ENCODE measurements around the gene RRP9.
A peak's percentile ranks its signal among the peaks of the same experiment; 100 is the strongest.

Gene RRP9

GRCh38 chr3:51957520-51958205, 16.0 kb upstream of the RRP9 start:
- no peak for TF ChIP-seq ZNF70 (CRISPR knock-in tag; IDR thresholded peaks at IDR 0.05)
- TF ChIP-seq, protein P1, sequence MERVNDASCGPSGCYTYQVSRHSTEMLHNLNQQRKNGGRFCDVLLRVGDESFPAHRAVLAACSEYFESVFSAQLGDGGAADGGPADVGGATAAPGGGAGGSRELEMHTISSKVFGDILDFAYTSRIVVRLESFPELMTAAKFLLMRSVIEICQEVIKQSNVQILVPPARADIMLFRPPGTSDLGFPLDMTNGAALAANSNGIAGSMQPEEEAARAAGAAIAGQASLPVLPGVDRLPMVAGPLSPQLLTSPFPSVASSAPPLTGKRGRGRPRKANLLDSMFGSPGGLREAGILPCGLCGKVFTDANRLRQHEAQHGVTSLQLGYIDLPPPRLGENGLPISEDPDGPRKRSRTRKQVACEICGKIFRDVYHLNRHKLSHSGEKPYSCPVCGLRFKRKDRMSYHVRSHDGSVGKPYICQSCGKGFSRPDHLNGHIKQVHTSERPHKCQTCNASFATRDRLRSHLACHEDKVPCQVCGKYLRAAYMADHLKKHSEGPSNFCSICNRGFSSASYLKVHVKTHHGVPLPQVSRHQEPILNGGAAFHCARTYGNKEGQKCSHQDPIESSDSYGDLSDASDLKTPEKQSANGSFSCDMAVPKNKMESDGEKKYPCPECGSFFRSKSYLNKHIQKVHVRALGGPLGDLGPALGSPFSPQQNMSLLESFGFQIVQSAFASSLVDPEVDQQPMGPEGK (CRISPR knock-in tag; IDR thresholded peaks at IDR 0.05; ENCODE audit: borderline replicate concordance) = no peak
- TF ChIP-seq SNAI2 (CRISPR knock-in tag; IDR thresholded peaks at IDR 0.05) = no peak
- TF ChIP-seq CSDC2 (CRISPR knock-in tag; IDR thresholded peaks at IDR 0.05) = no peak
- TF ChIP-seq BACH2 (CRISPR knock-in tag; IDR thresholded peaks at IDR 0.05; ENCODE audit: borderline replicate concordance) = no peak
- TF ChIP-seq ARNTL (CRISPR knock-in tag; IDR thresholded peaks at IDR 0.05; ENCODE audit: borderline replicate concordance, low read depth) = no peak
- TF ChIP-seq ZC3H10 (CRISPR knock-in tag; IDR thresholded peaks at IDR 0.05) = no peak
- no peak for ATAC-seq

- peak; percentile 36 for ATAC-seq
- TF ChIP-seq, protein P2, sequence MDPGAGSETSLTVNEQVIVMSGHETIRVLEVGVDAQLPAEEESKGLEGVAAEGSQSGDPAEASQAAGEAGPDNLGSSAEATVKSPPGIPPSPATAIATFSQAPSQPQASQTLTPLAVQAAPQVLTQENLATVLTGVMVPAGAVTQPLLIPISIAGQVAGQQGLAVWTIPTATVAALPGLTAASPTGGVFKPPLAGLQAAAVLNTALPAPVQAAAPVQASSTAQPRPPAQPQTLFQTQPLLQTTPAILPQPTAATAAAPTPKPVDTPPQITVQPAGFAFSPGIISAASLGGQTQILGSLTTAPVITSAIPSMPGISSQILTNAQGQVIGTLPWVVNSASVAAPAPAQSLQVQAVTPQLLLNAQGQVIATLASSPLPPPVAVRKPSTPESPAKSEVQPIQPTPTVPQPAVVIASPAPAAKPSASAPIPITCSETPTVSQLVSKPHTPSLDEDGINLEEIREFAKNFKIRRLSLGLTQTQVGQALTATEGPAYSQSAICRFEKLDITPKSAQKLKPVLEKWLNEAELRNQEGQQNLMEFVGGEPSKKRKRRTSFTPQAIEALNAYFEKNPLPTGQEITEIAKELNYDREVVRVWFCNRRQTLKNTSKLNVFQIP (CRISPR knock-in tag; IDR thresholded peaks at IDR 0.05; ENCODE audit: borderline replicate concordance, low read depth) = no peak
- TF ChIP-seq RARB (CRISPR knock-in tag; IDR thresholded peaks at IDR 0.05) (no peak), BACH2 (CRISPR knock-in tag; IDR thresholded peaks at IDR 0.05; ENCODE audit: borderline replicate concordance) (no peak), SNAI2 (CRISPR knock-in tag; IDR thresholded peaks at IDR 0.05) (no peak), TOX (CRISPR knock-in tag; IDR thresholded peaks at IDR 0.05; ENCODE audit: borderline replicate concordance) (no peak), ZNF70 (CRISPR knock-in tag; IDR thresholded peaks at IDR 0.05) (no peak), PPARA (CRISPR knock-in tag; IDR thresholded peaks at IDR 0.05; ENCODE audit: borderline replicate concordance) (no peak), ZNF8 (CRISPR knock-in tag; IDR thresholded peaks at IDR 0.05) (no peak), ZC3H10 (CRISPR knock-in tag; IDR thresholded peaks at IDR 0.05) (no peak), ZNF565 (CRISPR knock-in tag; conservative IDR thresholded peaks at IDR 0.05; ENCODE audit: low read depth) (no peak), GLIS3 (CRISPR knock-in tag; IDR thresholded peaks at IDR 0.05) (no peak), ARNTL (CRISPR knock-in tag; IDR thresholded peaks at IDR 0.05; ENCODE audit: borderline replicate concordance, low read depth) (no peak)
- TF ChIP-seq, protein P3, sequence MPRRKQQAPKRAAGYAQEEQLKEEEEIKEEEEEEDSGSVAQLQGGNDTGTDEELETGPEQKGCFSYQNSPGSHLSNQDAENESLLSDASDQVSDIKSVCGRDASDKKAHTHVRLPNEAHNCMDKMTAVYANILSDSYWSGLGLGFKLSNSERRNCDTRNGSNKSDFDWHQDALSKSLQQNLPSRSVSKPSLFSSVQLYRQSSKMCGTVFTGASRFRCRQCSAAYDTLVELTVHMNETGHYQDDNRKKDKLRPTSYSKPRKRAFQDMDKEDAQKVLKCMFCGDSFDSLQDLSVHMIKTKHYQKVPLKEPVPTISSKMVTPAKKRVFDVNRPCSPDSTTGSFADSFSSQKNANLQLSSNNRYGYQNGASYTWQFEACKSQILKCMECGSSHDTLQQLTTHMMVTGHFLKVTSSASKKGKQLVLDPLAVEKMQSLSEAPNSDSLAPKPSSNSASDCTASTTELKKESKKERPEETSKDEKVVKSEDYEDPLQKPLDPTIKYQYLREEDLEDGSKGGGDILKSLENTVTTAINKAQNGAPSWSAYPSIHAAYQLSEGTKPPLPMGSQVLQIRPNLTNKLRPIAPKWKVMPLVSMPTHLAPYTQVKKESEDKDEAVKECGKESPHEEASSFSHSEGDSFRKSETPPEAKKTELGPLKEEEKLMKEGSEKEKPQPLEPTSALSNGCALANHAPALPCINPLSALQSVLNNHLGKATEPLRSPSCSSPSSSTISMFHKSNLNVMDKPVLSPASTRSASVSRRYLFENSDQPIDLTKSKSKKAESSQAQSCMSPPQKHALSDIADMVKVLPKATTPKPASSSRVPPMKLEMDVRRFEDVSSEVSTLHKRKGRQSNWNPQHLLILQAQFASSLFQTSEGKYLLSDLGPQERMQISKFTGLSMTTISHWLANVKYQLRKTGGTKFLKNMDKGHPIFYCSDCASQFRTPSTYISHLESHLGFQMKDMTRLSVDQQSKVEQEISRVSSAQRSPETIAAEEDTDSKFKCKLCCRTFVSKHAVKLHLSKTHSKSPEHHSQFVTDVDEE (CRISPR knock-in tag; IDR thresholded peaks at IDR 0.05) = no peak
- TF ChIP-seq, protein P1 (CRISPR knock-in tag; IDR thresholded peaks at IDR 0.05; ENCODE audit: borderline replicate concordance) = no peak
Measured at GRCh38 chr3:51955893-51956770, 14.4 kb upstream of the RRP9 start.

DNA sequence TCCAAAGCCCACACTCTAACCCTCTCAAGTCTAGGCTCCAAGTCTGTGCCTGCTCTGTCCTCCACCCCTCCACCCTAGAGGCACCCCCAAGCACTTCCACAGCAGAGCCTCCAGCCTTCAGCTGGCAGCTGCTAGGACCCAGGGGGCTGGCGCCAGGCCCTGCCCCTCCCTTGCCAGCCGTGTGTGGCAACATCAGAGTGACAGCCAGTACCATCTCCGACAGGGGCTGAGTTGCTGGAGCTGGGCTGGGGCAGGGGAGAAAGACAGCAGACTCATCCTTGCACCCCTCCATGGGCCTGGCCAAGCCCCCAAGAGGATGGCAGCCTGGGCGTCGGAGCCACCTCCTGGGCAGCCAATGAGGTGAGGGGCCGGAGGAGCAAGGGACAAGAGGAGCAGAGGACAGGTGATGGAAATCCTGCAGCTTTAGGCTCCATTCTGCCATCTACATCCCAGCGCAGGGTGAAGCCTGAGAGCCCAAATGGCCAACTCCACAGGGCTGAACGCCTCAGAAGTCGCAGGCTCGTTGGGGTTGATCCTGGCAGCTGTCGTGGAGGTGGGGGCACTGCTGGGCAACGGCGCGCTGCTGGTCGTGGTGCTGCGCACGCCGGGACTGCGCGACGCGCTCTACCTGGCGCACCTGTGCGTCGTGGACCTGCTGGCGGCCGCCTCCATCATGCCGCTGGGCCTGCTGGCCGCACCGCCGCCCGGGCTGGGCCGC, 13.6 kb upstream of the RRP9 start, which contains the start of gene GPR62:
TSS of gene GPR62 (plus strand) at position 207 of the 718 bp plus-strand sequence. CDS start at position 479, 272 bp downstream.
- peak; percentile 3; the same call in 2 of the 3 replicates for ATAC-seq
- no peak for TF ChIP-seq ARNTL (CRISPR knock-in tag; IDR thresholded peaks at IDR 0.05; ENCODE audit: borderline replicate concordance, low read depth)
- no peak for TF ChIP-seq ZNF565 (CRISPR knock-in tag; conservative IDR thresholded peaks at IDR 0.05; ENCODE audit: low read depth)
- TF ChIP-seq ESRRG (CRISPR knock-in tag; IDR thresholded peaks at IDR 0.05) = no peak
- TF ChIP-seq, protein P4, sequence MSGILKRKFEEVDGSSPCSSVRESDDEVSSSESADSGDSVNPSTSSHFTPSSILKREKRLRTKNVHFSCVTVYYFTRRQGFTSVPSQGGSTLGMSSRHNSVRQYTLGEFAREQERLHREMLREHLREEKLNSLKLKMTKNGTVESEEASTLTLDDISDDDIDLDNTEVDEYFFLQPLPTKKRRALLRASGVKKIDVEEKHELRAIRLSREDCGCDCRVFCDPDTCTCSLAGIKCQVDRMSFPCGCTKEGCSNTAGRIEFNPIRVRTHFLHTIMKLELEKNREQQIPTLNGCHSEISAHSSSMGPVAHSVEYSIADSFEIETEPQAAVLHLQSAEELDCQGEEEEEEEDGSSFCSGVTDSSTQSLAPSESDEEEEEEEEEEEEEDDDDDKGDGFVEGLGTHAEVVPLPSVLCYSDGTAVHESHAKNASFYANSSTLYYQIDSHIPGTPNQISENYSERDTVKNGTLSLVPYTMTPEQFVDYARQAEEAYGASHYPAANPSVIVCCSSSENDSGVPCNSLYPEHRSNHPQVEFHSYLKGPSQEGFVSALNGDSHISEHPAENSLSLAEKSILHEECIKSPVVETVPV (CRISPR knock-in tag; IDR thresholded peaks at IDR 0.05) = no peak
- TF ChIP-seq ZFP30 (CRISPR knock-in tag; IDR thresholded peaks at IDR 0.05) = no peak
- TF ChIP-seq, protein P3 (CRISPR knock-in tag; IDR thresholded peaks at IDR 0.05) = no peak
- TF ChIP-seq RARB (CRISPR knock-in tag; IDR thresholded peaks at IDR 0.05) = no peak
- no peak for TF ChIP-seq PPARA (CRISPR knock-in tag; IDR thresholded peaks at IDR 0.05; ENCODE audit: borderline replicate concordance)
- no peak for TF ChIP-seq ZC3H10 (CRISPR knock-in tag; IDR thresholded peaks at IDR 0.05)
- TF ChIP-seq GLIS3 (CRISPR knock-in tag; IDR thresholded peaks at IDR 0.05) = no peak
